ENCODE measurements around the gene SLC22A14.
"Not testable (repeated sequence)": the region's sequence is repeated elsewhere in the genome, so short reads cannot be mapped to it uniquely, and the experiment has no call there.

Gene SLC22A14

GRCh38 chr3:38270606-38271005 is 11.5 kb upstream of the SLC22A14 start:
- no peak for DNase-seq (ENCODE audit: low read depth)

- DNase-seq (ENCODE audit: low read depth) = no peak
Observed at GRCh38 chr3:38271553-38271952, 10.5 kb upstream of the SLC22A14 start.

- no peak for DNase-seq (ENCODE audit: low read depth)
Observed at GRCh38 chr3:38274864-38275649, 7.0 kb upstream of the SLC22A14 start.

GRCh38 chr3:38275658-38276057 is 6.4 kb upstream of the SLC22A14 start:
- DNase-seq (ENCODE audit: low read depth) = no peak

GRCh38 chr3:38276081-38276916 is 5.8 kb upstream of the SLC22A14 start:
- DNase-seq (ENCODE audit: low read depth) = no peak

GRCh38 chr3:38276917-38277630 is 5.0 kb upstream of the SLC22A14 start:
- DNase-seq (ENCODE audit: low read depth) = no peak

GRCh38 chr3:38278841-38279240 is 3.3 kb upstream of the SLC22A14 start:
- DNase-seq (ENCODE audit: low read depth) = no peak

- DNase-seq (ENCODE audit: low read depth) = no peak
Observed at GRCh38 chr3:38283810-38284755, 2.0 kb downstream of the SLC22A14 start.

GRCh38 chr3:38284756-38285150 is 2.7 kb downstream of the SLC22A14 start:
- DNase-seq (ENCODE audit: low read depth) = no peak

- not testable (repeated sequence) for DNase-seq (ENCODE audit: low read depth)
Observed at GRCh38 chr3:38289286-38290217, 7.5 kb downstream of the SLC22A14 start.

- DNase-seq (ENCODE audit: low read depth) = not testable (repeated sequence)
Observed at GRCh38 chr3:38297053-38297452, 15.0 kb downstream of the SLC22A14 start.

- DNase-seq (ENCODE audit: low read depth) = no peak
Observed at GRCh38 chr3:38297537-38297936, 15.4 kb downstream of the SLC22A14 start.

GRCh38 chr3:38297947-38298711 is 16.0 kb downstream of the SLC22A14 start:
- peak; percentile 45 for DNase-seq (ENCODE audit: low read depth)

- no peak for DNase-seq (ENCODE audit: low read depth)
Observed at GRCh38 chr3:38306941-38307340, 24.8 kb downstream of the SLC22A14 start.

GRCh38 chr3:38307599-38307998 is 25.5 kb downstream of the SLC22A14 start:
- no peak for DNase-seq (ENCODE audit: low read depth)

- no peak for DNase-seq (ENCODE audit: low read depth)
Observed at GRCh38 chr3:38308456-38308855, 26.4 kb downstream of the SLC22A14 start.

GRCh38 chr3:38311476-38311875 is 29.4 kb downstream of the SLC22A14 start:
- no peak for DNase-seq (ENCODE audit: low read depth)

- no peak for DNase-seq (ENCODE audit: low read depth)
Observed at GRCh38 chr3:38311941-38312340, 29.8 kb downstream of the SLC22A14 start.

- no peak for DNase-seq (ENCODE audit: low read depth)
Observed at GRCh38 chr3:38312356-38312755, 30.3 kb downstream of the SLC22A14 start.

- DNase-seq (ENCODE audit: low read depth) = no peak
Observed at GRCh38 chr3:38313263-38313662, 31.2 kb downstream of the SLC22A14 start.
